Stimulated activated CD8-positive, alpha-beta memory T cell treated with anti-CD3 and anti-CD28 coated beads, Interleukin-15, amount 100 ng/mL, for 24 hours (primary cell): ENCODE data around the gene GPR151.

ENCODE experiments used
- DNase-seq: peaks from one replicate; pipeline ENCODE4 v3.0.0-alpha.2; 2020; ENCODE audit warnings: low read depth

The GPR151 gene

DNA sequence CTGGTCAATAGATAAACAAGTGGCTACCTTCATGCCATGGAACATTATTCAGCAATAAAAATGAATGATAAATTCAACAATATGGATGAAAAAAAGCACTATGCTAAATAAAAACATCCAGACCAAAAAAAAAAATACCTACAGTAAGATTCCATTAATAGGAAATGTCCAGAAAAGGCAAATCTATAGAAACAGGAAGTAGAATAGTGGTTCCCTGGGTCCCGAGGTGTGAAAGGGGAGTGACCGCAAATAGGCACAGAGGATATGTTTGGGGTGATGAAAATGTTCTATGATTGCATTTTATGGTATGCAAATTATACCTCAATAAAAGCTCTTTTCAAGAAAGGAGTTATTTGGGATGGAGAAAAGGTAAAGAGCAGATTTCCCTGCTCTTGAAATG is 3.6 kb upstream of the GPR151 start:
- no peak for DNase-seq

DNA sequence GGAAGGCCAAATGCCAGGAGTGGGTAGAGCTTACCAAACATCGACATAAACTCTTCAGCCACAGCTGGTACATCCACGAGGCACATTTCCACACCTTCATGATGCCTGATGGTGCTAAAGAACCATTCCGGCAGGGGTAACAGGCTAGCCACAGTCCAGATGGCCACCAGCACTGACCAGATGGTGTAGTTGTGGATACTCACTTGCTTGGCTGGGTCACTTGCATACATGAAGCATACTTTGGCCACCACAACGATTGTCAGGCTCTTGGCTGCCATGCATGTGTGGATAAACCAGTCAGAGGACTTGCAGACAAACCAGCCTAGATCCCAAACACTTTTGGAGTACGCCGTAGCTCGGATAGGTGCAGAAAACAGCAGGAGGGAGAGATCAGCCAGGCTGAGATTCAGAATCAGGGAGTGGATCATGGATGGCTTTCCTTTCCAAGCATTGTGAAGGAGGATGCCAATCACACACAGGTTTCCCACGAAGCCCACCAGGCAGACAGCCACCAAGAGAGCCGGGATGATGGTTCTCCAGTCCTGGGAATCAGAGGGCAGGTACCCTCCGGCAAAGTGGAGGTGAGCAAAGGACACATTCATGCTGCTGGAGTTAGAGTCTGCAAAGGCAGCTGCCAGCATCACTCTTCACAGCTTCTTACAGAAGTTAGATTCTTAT is 378 bp downstream of the GPR151 start:
- DNase-seq: no peak

DNA sequence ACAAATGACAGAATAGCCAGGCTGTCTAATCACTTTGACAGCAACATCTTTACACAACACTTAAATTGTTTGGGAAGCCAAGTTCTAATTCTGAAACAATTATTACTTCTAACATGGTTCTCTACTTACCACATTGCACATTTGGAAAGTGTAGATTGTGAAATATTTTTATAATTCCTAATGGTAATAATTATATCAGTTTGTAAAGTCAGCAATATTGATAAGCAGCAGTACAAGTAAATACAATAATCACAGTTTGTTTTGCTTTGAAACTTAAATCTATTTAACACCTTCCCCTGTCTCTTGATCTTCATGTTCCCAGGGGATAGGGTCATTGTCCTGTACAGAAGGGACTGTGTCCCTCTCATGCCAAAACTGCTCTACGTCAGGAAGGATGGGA is 1.4 kb downstream of the GPR151 start:
- no peak for DNase-seq

DNA sequence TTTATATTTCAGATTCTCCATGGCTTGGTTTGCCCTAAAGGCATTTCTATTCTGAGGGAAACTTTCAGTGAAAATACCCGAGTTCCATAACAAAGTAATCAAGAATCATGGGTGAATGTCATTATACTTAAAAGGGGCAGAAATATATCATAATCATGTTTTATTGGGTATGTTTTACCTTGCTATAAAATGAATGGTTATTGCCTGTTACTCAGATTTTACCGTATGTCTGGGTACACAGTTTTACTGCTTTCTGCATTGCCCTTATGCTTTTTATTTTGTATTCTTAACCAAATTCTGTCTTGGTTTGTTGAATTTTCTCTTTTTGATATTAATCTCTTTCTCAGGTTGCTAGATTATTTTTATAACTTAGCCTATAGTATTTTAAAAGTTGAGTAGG is 2.5 kb downstream of the GPR151 start:
- no peak for DNase-seq

DNA sequence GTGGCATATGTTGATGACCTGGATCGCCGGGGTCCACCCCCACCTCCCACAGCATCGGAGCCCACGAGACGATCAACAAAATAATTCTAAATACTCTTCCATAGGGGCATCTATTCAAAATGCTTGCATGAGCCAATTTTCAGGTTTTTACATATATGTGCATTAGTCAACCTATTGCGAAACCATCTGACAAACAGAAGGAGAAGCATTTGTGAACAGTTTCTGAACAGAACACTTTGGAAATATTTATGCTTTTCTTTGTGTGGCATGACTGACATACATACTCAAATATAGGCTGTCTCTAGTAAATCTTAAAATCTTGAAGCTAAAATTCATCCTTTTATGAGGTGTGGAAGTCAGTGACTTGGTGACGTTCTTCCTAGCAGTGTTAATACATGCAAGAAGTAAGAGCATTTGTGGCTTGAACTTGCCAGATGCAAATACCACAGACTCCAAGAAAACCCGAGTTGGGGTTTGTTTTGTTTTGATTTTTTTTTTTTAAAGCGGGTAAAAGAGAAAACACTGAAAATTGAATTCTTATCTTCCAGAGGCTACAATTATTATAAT is 5.3 kb downstream of the GPR151 start:
- DNase-seq: no peak

DNA sequence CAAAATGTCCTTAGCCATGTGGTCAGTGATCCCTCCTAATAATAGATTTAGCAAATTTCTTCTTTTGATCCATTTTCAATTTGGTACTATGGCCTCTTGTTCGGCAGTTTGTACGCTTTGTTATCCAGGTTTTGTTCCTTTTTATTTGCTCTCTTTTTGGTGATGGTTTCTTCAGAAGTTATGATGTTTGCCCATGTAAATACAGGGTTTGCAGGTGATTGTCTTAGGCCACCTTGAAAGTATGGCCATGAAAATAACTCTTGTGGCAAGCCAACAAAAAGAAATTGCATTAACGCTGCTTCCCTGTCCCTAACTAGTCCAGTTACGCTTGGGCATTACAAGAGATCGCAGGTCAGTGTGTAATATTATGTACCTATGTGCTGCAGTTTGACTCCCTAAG is 8.6 kb downstream of the GPR151 start:
- DNase-seq: no peak

DNA sequence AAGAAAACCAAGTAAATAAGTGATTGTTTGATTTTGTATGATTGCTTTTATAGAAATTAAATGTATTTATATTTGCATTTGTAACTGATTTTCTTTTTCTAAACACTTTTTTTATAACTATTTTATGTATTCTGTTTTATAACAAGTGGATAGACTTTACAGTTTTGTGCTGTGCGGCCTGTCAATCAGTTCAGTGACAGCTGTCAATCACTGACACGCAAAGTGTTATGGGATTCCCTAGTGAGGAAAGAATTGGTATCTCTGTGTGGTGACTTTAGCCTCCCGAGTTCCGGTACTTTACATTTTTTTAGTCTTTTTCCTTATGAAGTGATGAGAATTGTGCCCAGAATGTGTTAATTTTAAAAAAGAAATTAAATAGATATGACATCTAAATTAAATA is 16.3 kb downstream of the GPR151 start:
- DNase-seq: no peak

DNA sequence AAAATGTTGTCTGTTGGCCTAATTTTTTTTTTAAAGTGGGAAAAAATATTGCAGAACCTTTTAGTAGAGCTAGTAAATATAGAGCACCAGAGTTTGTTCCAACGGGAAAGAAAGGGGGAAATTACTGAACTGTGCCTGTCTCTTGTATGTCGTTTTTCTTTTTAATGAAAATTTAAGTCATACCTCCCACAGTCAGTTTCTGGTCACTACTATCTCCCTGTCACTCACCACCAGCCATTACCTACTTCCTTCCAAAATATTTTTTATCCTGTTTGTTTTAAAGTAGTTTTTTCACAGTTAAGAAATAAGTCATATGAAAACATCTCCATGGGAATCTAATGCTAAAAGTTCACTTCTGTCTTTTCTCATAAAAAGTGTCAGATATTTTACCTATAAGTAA is 21.3 kb downstream of the GPR151 start:
- DNase-seq: no peak

DNA sequence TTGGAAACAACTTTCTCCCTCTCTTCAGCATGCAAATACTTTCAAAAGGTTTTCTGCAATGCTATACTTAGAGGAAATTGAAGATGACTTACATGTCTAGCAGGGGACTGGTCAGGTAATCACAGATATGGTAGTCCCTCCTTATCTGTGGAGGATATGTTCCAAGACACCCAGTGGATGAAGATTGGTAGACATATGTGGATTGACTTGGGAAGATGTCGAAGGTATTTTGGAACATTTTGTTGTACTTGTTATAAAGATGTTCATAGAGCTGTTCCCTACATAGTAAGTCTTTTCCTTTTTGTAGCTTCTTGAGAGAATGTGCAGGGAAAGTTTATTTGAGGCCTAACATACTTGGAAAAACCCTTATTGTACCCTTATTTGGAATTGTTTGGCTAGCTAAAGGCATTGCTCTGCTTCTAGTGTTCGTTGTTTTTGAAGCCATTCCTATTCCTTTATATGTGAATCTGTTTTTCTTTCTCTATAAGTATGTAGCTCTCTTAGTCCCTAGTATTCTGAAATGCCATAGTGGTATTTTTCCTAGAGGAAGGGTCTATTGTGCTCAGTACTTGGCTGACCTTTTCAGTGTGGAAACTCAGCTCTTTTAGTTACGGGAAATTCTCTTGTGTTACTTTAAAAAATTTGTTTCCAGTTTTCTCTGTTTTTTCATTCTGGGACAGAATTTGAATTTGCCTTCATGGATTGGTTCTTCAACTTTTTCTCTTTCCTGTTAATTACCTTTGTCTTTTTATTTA is 25.7 kb downstream of the GPR151 start:
- DNase-seq: no peak

DNA sequence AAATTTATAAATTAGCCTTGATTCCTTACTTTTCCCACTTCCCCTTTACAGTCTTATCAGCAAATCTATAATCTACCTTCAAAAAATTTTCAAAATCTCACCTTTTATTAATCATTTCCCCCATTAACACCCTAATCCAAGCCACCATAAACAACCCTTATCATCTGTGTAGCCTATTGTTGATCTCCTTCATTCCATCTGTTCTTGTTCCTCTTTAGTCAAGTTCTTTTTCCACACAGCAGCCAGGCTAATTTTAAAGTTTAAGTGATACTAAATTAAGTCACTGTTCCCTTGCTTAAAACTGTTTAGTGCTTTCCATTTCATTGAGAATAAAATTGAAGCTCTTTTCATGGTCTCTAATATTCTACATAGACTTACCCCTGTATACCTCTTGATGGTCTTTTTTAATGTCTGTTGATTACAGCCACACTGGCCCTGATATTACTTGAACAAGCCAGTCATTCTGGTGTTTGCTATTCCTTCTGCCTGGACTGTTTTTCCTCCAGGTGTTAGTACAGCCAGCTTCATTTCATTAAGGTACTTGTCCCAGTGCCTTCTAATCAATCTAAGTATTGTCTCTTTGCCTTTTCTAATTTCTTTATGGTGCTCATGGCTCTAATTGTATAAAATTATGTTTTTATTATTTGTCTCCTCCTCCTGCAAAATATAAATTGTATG is 31.1 kb downstream of the GPR151 start:
- DNase-seq: no peak

DNA sequence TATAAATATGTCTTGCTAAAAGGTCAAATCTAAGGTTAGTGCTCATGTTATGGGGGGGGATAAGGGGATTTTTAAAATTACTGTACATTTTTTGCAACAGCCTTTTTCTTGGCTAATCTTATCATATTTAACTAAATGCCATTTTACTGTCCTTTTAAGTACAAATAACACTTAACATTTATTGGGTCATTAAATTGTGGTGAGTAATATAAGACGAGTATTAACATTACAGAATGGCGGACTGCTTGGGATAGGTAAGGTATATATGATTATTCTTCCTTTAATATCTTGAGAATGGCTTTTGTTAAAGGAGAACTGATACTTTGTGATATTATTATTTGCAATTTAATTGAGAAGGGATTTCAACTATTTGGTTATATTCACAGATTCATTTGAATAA is 33.2 kb downstream of the GPR151 start:
- DNase-seq: no peak

DNA sequence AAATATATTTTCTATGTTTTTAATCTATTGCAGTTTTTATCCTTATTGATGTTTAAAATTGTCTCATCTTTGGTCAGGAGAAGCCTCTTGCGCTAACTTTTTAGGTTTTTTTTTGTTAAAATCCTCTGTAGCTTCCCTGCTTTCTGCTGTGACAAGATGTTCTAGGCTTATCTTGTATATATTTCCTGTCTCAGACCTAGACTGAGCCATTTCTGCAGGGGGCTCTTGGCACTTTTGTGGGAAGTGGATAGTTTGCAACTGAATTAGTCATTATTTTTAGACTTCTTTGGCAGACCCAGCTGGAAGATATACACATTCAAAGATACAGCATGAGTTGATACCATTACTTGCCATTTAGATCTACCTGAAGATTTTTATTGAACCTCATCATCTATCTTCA is 40.1 kb downstream of the GPR151 start:
- no peak for DNase-seq

DNA sequence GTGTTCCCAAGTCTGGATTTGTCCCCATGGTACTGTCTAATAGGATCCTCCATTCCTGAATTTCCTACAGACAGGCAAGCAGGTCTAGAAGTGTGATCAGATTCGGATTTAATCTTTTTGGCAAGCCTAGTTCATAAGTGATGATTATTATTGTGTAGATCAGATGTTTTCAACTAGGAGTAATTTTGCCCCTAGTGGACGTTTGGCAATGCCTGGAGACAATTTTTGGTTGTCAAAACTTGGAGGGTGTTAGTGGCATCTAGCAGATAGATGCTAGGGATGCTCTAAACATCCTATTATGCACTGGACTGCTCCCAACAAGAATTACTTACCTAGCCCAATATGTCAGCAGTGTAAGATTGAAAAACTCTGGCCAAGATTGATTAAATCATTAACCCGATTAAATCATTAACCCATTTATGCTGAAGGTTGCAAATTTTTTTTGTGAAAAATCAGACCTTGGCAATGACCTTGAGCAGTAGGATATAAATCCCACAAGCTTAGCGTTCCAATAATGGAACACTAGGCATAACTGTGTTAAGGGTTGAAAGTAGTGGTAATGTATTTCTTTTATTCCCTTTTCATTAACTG is 40.7 kb downstream of the GPR151 start:
- no peak for DNase-seq

DNA sequence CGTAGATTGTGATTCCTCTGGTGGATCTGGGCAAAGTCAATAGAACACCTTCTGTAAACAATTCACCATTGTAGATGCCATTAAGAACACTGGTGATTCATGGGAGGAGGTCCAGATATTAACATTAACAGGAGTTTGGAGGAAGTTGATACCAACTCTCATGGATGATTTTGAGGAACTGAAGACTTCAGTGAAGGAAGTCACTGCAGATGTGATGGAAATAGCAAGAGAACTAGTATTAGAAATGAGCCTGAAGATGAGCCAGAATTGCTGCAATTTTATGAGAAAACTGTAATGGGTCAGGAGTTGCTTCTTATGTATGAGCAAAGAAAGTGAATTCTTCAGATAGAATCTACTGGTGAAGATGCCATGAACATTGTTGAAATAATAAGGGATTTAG is 41.9 kb downstream of the GPR151 start:
- no peak for DNase-seq

DNA sequence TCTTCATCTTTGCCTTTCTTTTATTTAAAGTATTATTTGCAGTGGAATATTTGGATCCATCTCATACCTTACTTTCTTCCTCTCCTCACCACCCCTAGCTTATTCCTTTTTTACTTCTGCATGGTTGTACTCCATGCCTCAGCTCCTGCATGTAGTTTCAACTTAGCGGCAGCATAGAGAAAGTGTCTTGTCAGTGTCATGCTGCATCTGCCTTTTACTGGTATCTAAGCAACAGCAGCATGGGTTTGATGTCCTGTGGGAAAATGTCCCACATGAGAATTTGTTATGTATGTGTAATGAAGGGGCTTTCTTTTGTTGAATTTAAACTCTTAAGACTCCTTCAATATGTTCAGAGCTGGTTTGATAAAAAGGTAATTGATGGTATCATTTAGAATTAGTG is 48.2 kb downstream of the GPR151 start:
- no peak for DNase-seq

DNA sequence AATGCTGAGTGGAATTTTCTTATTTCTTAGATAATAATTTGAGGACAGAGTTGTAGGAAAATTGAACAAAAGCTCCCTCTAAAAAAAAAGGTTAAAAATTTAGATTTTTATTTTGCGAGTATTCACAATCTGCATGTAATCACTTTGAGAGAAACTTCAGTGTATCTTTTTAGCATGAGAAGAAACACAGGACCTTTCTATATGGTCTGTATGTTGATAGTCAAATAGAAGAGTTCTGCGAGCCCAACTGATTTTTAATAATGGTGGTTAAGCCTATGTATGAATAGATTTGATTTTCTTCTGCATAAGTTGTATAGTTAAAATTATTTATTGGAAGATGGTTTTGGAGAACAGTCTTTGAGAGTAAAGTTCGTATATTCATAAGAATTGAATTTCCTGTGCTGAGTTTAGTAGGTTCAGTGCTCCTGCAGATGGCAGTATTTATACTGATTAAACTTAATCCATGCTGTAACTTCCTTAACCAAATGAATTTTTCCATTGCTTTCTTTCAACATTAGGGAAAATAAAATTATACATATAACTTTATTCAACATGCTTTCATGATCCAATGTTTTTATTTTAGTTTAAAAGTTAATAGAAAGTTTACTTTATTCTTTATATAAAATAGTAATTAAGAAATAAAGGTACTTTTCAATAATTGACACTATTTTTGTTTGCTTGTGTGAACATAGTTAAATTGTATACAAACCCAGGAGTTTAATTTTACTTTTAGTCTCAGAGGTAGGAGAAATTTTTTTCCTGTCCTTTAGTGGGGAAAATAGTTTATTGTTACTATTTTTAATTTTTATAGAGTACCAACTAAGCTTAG is 49.3 kb downstream of the GPR151 start:
- no peak for DNase-seq

DNA sequence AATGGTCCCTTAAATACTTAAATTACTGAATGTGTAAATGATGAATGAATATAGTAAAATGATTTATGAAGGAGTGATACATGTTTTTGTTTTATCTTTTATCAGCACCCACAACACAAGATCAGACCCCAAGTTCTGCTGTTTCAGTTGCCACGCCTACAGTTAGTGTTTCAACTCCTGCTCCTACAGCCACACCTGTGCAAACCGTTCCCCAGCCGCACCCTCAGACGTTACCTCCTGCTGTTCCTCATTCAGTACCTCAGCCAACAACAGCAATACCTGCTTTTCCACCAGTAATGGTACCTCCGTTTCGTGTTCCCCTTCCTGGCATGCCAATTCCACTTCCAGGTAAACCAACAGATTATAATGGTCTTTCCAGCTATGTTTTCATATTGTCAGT is 52.5 kb downstream of the GPR151 start:
- no peak for DNase-seq
